Measurements from ENCODE around the gene SREBF2. TPM values are rescaled to one million over a fixed set of nuclear protein-coding genes. Genes with fewer than 3 reads are reported as not detected.

The SREBF2 gene
- total RNA-seq, 4 donors from 2014 or later, result 10.2 to 61.0 (median 29.0) TPM

GRCh38 chr22:41952713-41953112 is 119.8 kb downstream of the SREBF2 start:
- H3K4me3 ChIP-seq, result no peak overlapping the region

More at GRCh38 chr22:41952713-41953112, 119.8 kb downstream of the SREBF2 start:
- no peaks in the 10 kb centered on the region for H3K4me1 ChIP-seq
- no peaks in the 10 kb centered on the region for H3K36me3 ChIP-seq
- H3K9me3 ChIP-seq, result no peaks in the 10 kb centered on the region
- TF ChIP-seq CTCF (IDR thresholded peaks at IDR 0.05) (no peak), POLR2A (IDR thresholded peaks at IDR 0.05) (no peak)
- DNase-seq, result no peak
- H3K27me3 ChIP-seq, result no peaks in the 10 kb centered on the region
- intact Hi-C loops (cut with DNase I; ENCODE audit: low total_unique reads), result loop anchor here (5.0 kb wide), 1 partner anchor 1010 kb away; no protein-coding TSS in a partner anchor
- no peak overlapping the region for H3K27ac ChIP-seq

MicroRNAs within 50 kb of the gene (microRNA counts, 767-probe panel; counts per million panel counts)
- 0 to 1,932 counts per million in 2 donors for microRNA hsa-miR-33a-5p

Small RNA genes within 50 kb of the gene (microRNA-seq; reads per million reads assigned to microRNA genes)
- 6.4 reads per million, percentile 11 among the genes with 10 or more reads in this experiment for gene MIR33A (ENCODE audit: borderline microRNAs expressed, borderline replicate concordance)

Small RNA genes within 50 kb of the gene (small RNA-seq; reads per million reads assigned to genes)
- not detected for gene MIR33A

Other genes with a start within 250 kb of the SREBF2 start
- gene PMM1, start 243.3 kb upstream of the SREBF2 start, total RNA-seq, result 10 to 100 TPM; 21.0 to 76.5 (median 34.6) TPM
- gene DESI1, start 212.1 kb upstream of the SREBF2 start, total RNA-seq, result 10 to 100 TPM in 2 of 4 donors, 1 to 10 TPM in 2; 6.4 to 34.2 (median 9.6) TPM
- gene XRCC6, start 211.8 kb upstream of the SREBF2 start, total RNA-seq, result 100 to 1,000 TPM in 3 of 4 donors, 10 to 100 TPM in 1; 89.1 to 303 (median 157) TPM
- 100 to 1,000 TPM in 2 of 4 donors, 10 to 100 TPM in 2; 62.1 to 136 (median 96.2) TPM for gene SNU13, start 144.2 kb upstream of the SREBF2 start, total RNA-seq
- 1 to 10 TPM in 1 of 4 donors, under 1 TPM in 1, not detected in 2; 0.70 to 1.9 TPM for gene MEI1, start 133.6 kb upstream of the SREBF2 start, total RNA-seq
- 10 to 100 TPM in 2 of 4 donors, 1 to 10 TPM in 2; 4.1 to 24.3 (median 11.0) TPM for gene CCDC134, start 32.4 kb upstream of the SREBF2 start, total RNA-seq
- under 1 TPM in 1 of 4 donors, not detected in 3; 0.30 TPM for gene SHISA8, start 82.0 kb downstream of the SREBF2 start, total RNA-seq
- 1 to 10 TPM in 1 of 4 donors, under 1 TPM in 1, not detected in 2; 0.30 to 1.3 TPM for gene TNFRSF13C, start 93.7 kb downstream of the SREBF2 start, total RNA-seq
- 10 to 100 TPM in 1 of 4 donors, not detected in 3; 12.7 TPM for gene CENPM, start 114.0 kb downstream of the SREBF2 start, total RNA-seq
- gene SEPTIN3, start 136.3 kb downstream of the SREBF2 start, total RNA-seq, result 1 to 10 TPM in 1 of 4 donors, not detected in 3; 1.4 TPM
- 1 to 10 TPM in 2 of 4 donors, not detected in 2; 3.7 to 6.6 TPM for gene WBP2NL, start 165.7 kb downstream of the SREBF2 start, total RNA-seq
- 10 to 100 TPM in 3 of 4 donors, 1 to 10 TPM in 1; 9.5 to 44.0 (median 28.8) TPM for gene NAGA, start 237.7 kb downstream of the SREBF2 start, total RNA-seq
- gene PHETA2, start 241.1 kb downstream of the SREBF2 start, total RNA-seq, result 10 to 100 TPM; 16.8 to 39.7 (median 18.7) TPM
- gene SMDT1, start 246.6 kb downstream of the SREBF2 start, total RNA-seq, result 10 to 100 TPM in 3 of 4 donors, 1 to 10 TPM in 1; 8.3 to 98.0 (median 33.2) TPM

Measured in uterus (tissue), 4 donors.